Measurements from ENCODE around the gene TENT5C. TPM values are rescaled to one million over a fixed set of nuclear protein-coding genes. Genes with fewer than 3 reads are reported as not detected.

The TENT5C gene
- total and polyA plus RNA-seq, 2 of the 8 experiments (the other 6 are each of a cell fraction or from before 2014, with no cell fraction given), result 0.38 to 0.99 TPM

GRCh38 chr1:117594261-117594990 lies 11.4 kb upstream of the TENT5C start (continued):
- TF ChIP-seq KDM5A (IDR thresholded peaks at IDR 0.05; ENCODE audit: low read length), result no peak
- no peak for TF ChIP-seq USF2 (IDR thresholded peaks at IDR 0.05; ENCODE audit: low read length)
- TF ChIP-seq EZH2 (IDR thresholded peaks at IDR 0.05; ENCODE audit: low read depth, low read length, severe bottlenecking), result no peak
- no peak for TF ChIP-seq POLR2A (IDR thresholded peaks at IDR 0.05; ENCODE audit: control extremely low read depth in 1 of 2, low read depth in 2 of 2, low read length in 2 of 2)
- TF ChIP-seq PHF8 (conservative IDR thresholded peaks at IDR 0.05; ENCODE audit: low read depth, low read length), result no peak
- no peak for TF ChIP-seq BCL11A (IDR thresholded peaks at IDR 0.05; ENCODE audit: low read depth in 2 of 2, low read length in 2 of 2)
